Medulla oblongata (tissue), 1 donor: ENCODE results near the gene METTL1.

Experiments
- DNase-seq: peaks from one replicate; pipeline ENCODE4 v3.0.0-alpha.2; 2015; ENCODE audit errors: extremely low spot score

Gene METTL1

DNA sequence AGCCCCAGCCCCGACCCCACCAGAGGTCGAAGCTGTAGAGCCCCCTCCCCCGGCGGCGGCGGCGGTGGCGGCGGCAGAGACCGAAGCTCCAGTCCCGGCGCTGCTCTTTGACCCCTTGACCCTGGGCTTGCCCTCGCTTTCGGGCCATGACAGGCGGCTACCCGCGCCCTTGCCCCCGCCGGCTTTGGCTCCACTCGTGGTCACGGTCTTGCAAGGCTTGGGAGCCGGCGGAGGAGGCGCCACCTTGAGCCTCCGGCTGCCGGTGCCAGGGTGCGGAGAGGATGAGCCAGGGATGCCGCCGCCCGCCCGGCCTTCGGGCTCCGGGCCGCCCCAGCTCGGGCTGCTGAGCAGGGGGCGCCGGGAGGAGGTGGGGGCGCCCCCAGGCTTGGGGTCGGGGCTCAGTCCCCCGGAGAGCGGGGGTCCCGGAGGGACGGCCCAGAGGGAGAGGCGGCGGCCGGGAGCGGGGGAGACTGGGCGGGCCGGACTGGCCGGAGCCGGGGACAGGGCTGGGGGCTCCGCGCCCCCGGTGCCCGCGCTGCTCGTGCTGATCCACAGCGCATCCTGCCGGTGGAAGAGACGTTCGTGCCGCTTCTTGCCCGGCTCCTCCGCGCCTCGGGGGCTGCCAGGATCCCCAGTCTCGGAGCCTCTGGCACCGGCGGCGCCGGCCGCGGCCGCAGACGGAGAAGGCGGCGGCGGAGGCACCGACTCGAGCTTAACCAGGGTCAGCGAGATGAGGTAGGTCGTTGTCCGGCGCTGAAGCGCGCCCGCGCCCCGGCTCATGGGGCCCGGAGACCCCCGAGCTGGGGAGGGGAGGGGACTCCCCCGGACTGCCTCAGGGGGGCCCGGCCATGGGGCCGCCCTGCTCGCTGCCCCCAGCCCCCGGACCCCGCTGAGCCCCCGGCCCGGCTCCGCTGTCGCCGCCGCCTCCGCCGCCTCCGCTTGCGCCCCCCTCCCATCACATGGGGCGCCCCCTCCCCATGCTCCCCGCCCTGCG lies 34.1 kb downstream of the METTL1 start:
- no peak for DNase-seq

DNA sequence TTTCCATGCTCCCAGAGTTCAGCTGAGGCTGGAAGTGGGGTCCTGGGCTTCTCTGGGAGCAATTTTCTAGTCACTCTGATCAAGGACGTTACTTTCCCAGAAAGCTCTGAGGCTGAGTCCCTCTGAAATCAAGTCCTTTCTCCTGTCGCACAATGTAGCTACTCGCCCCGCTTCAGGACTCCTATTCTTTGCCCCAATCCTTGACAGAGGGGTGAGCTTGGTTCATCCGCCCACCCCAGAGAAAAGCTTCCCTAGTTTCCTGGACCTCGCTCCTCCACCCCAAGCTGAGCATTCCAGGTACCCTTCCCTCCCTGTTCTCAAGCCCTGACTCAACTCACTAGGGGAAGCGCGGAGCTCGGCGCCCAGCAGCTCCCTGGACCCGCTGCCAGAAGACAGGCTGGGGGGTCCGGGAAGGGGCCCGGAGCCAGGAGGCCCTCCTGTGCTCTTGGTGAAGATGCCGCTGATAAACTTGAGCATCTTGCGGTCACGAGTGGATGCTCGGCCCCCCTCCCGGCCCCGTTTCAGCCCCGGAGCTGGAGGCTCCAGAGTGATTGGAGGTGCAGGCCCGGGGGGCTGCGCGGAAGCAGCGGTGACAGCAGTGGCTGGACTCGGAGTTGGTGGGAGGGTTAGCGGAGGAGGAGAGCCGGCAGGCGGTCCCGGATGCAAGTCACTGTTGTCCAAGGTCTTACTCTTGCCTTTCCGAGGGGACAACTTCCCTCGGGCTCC lies 35.0 kb downstream of the METTL1 start:
- DNase-seq = no peak

DNA sequence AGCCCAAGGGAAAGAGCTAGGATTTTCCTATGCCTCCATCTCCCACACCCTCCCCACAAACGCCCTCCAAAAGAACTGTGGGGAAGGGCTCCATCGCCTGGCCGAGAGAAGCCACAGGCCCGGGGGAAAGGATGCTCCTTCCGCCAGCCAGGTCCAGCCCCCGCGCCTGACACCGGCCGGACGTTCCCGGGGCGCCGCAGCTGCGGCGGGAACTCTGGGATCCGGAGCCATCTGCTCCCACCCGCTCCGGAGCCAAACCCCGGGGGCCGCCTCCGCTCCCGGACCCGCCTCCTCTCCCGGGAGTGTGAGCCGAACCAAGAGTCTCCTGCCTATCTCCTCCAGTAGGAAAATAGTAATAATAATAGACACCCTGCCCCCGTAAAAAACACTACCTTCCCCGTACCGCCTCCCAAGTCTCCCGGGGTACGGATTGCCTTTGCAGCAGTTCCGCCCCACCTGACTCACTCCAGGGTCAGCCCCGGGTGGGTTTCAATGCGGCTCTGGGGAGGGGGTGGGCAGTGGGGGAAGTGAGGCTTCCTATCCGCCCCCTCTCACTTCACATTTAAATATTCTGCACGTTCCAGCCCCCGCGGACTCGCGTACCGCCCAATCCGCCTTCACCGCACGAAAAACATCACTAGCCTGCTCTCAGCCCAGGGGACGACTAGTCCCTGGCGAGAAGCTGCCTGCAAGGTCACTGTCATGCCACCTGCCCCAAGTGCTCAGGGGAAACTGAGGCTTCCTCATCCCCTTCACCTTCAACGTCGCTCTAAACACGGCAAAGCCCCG lies 35.8 kb downstream of the METTL1 start:
- DNase-seq = peak; percentile 42

DNA sequence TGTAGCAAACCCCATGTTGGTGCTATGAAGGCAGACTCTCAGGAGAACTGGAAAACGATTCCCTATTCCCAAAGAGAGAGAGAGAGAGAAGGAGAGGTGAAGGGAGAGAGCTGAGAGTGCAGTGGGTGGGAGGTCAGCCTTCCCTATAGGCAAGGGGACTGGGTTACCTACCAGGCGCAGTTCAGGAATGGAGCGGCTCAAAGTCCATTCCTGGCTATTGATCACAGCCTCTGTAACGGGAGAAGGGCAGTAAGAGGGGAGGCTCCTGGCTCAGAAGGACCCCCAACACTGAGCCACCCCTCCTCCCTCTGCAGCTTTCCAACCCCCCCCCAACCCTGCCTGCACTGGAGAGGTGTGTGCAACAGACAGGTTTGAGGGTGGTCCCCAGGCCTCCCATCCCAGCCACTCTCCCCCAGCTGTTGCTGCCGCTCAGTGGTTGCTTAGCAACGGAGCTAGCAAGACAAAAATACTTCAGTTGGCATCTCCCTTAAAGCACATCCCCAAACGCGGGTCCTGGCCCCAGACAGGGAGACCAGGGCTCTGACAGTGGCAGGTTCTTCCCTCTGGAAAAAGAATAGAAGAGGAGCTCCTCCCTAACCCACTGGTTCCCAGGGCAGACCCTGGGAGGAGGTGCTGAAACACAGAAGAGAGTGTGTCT lies 36.6 kb downstream of the METTL1 start:
- DNase-seq = no peak

DNA sequence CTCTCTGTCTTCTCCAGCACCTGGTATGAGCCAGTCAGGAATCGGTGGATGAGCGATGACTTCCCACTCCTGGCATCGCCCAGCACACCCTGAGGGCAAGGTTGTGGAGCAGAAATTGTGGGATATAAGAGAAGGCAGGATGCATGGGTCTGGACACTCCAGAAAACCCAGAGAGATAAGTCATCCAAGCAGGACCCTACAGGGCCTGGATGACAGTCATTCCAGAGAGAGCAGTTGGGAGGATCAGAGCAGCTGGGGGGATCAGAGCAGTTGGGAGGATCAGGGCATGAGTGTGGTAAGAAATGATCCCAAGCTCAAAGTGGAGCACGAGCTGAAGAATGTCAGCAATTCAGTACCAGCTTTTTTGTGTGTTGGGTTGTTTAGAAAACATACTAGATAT lies 37.3 kb downstream of the METTL1 start:
- no peak for DNase-seq

DNA sequence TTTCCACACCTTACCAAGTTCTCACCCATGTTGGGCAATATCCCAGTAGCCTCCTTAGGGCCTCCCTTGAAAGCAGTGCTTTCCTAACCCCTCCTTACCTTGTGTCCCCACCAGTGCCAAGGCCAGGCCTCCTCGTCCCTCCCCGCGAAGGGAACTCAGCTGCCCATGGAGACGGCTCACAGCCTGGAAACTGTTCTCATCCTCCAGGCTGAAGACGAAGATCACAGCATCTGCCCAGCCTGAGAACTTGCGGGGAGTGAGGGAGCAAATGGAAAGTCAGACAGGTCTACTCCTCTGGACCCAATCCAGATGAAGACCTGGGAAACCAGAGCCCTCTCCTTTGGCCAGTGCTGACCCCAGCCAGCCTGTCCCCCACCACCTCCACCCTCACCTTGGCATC lies 38.0 kb downstream of the METTL1 start:
- no peak for DNase-seq

DNA sequence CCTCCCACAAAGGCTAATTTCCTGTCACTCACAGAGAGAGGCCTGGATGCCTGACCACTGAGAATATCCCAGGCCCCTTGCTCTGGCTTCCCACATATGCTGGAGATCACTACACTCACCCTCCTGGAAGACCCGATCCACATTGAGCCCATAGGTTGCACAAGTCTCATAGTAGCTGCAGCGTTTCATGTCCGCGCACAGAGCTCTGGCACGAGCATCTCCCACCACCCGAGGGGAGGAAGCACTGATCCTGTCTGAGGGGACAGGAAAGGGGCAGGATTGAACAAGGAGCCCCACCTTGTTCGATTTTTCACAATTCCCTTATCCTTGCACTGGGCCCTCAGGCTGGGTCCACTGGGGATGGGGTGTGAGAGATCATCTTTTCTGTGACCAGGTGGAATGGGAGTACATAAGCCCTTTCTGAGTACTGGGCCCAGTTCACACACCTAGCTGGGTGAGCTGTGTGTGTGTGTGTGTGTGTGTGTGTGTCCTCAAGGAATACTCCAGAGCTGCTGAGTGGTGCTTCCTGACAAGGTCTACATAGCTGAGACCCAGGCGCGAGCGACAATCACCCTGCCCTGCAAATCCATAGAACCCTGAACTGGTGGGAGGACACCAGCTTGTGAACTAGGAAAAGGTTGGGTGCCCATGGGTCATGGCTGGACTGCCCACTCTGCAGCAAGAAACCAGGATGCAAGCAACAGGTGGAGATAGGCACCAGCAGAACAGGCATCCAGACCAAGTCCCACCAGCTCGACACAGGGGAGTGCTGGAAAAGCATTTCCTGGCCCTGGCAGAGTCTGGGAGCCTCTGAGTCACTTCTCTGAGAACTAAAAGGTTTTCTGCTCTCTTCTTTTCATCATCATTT lies 38.9 kb downstream of the METTL1 start:
- DNase-seq = no peak

DNA sequence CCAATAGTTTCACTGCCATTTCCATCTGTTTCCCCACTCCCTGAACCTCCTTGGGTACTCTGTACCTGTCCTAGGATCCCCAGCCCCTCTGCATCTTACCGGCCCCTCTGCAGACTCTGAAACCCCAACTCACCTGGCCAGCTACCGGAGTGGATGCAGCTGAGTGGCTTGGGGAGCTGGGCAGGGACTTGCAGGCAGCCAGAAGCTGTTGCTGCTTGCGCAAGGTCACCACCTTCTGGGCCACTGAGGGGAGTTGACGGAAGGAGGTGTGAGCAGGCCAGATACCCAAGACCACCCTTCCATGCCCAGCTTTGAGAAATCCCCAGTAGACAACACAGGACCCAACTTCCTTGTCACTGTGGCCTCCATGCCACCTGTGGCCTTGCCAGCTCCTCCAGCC lies 39.6 kb downstream of the METTL1 start:
- no peak for DNase-seq

DNA sequence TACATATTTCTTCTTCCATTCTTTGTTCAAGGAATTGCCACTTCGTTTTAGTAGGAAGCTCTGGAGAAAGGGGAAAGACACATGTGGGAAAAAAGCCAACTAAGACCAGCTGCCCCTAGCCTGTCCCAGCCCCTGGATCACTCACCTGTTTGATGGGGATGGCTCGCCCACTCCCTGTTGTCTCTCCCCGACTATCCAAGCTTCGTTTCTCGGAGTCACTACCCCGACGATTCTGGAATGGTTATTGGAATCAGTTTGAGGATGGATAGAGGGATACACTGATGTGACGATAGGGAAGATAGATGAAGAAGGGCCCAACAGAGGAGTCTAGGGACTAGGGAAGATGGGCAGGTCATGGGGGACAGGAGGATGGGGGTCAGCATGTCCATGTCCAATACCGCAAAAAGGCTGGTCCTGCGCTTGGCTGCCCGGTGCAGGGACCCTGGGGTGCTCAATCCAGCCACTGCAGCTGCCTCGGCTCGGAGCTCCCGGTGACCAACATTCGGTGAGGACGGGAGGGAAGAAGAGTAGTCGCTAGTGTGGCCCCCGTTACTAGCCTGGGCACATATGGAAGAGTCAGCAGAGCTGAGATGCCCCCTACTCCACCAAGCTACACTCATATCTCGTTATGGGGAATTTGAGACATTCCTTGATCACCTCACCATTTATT lies 40.4 kb downstream of the METTL1 start:
- no peak for DNase-seq

DNA sequence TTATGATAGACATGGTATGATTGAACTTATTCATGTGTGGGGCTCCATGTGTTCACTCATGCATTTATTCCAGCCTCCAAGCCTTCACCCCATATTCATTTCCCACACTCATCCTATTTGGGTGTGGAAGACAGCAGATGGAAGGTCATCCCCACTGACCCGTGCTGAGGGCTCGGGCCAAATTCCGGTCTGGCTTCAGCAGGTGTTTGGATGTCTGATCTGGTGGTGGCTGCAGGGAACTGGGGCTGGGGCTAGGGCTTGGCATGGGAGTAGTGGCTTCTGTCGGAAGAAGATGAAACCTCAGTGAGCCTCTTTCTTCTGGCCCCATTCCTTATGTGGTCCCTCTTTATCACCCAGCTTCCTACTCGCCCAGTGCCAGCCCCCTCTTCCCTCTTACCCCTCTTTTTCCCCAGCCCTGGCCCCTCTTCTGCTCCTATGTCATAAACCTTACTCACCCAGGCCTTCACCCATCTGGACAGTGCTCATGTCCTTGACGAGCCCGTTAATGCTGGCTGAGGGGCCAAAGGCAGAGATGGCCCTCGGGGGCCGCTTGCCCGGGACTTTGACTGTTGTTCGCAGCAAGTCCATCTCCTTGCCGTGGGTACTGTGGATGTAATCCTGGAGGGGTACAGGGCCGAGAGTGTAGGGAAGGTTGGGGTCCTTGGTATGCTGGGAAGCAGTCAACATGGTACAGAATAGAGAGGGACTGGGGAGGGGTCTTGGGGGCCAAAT lies 41.4 kb downstream of the METTL1 start:
- DNase-seq = no peak

DNA sequence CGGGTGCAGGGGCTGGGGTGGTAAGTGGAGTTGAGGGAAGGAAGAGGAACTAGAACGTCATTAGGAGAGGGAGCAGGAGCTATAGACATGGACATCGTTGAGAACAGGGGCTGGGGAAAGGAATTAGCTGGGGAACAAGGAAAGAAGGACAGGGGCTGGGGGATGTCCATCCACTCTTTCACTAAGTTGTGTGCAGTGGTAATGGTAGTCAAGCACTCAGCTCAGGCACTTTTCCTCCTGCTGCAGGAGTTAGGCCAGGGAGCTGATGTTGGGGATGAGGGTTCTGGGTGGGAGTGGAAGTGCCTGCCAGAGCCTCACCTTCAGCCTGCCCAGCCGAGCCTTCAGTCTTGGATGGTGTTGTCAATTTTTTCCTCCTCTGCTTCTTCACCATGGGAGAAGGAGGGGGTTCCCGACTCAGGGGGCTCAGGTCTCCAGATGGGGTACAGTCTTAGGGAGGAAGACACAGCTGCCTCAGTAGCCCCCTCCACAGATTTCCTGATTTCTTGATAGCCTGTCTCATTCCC lies 42.5 kb downstream of the METTL1 start:
- DNase-seq = no peak

DNA sequence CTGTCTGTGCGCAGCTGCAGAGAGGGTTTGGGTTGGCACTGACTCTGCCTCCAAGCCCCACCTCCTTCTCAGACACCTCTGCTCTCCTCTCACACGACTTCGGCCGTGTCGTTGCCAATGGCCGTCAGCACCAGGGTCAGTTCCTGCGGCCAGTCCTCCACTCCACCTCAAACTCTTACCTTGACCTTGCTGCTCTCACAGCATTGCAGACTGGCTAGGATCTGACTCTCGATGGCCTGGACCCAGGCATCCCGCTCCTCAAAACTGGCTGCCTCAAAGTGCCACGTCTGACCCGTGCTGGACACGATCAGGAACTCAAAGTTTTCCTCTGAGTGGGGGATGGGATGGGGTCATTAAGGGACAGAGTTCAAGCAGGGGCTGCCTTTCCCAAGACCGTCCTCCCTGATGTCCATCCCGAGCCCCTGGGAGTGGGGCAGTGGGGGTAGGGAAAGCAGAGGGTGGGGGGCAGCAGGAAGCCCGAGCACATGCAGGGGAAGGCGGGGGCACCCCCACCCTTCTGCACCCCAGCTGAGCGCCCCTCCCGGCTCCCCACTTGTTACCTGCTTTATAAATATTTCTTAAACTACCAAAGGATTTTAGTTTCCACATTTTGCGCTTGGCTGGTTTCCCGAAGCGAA lies 44.0 kb downstream of the METTL1 start:
- DNase-seq = no peak

DNA sequence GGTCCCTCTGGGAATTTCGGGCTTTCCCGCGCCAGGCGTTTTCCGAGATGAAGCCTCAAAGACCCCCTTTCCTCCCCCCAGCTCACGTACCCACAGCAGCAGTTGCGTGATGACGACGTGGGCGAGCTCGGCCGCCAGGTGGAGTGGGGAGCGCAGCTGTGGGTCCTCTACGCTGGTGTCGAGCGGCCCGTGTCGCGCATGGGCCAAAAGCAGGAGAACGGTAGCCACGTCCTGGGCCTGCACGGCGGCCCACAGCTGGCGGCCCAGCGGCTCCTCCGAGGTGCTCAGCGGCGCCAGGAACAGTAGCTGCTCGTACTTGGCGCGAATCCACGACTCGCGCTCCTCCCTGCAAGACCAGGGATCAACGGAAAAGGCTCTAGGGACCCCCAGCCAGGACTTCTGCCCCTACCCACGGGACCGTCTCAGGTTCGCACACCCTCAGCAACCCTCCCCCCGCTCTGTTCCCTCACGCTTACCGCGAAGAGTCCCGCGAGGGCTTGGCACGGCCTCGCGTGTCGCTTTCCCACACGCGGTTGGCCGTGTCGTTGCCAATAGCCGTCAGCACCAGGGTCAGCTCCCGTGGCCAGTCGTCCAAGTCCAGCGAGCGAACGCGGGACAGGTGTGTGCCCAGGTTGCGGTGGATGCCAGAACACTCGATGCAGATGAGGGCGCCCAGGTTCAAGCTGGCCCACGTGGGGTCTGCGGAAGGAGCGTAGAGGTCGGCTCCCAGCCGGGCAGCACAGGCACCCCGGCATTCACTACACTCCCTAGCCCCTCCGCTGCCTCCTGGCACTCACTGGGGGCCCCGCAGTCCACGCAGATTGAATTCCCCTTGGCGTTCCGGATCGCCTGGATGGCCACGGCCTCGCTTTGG lies 44.8 kb downstream of the METTL1 start:
- DNase-seq = no peak

DNA sequence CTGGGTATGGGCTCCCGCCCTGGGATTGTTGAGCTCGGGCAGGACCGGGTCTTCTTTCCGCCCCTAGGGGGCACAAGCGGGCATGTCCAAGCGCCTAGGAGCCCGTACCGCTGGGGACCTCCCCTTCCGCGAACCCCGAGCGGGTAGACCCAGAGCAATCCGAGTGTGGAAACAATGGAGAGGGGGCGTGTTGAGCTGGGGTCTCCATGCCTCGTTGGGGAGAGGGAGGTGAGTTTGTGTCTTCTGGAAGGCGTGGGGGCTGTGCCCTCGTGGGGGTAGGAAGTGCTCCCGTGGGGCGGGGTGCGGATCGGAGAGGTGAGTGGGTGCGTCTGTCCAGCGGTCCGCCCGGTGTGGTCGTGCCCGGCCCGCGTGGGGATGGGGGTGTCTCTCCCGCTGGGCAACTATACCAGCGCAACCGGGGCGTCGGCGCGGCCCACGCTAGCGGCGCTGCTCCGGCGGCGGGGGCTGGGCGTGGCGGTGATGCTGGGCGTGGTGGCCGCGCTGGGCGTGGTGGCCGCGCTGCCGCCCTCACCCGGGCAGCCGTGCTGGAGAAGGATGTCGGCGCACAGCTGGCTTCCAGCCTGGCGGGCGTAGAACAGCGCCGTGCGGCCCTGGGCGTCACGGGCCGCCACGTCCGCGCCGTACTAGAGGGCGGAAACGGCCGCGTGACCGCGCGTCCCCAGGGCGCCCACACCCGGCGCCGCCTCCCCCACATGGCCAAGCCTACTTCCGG lies 45.6 kb downstream of the METTL1 start:
- peak; percentile 58 for DNase-seq

DNA sequence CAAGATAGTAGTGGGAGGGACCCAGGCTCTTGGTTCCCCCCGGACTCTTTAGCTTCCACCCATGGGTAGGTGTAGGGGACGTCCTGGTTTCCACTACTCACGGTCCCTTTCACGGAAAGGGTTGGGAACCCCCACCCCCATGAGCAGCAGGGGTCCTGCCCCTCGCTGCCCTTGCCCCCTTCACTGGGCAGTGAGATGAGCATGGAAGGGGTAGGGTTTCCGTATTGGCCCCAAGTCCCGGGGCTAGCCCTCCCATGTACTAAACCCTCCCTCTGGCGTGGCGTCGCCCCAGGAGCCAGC lies 46.1 kb downstream of the METTL1 start:
- DNase-seq = no peak

DNA sequence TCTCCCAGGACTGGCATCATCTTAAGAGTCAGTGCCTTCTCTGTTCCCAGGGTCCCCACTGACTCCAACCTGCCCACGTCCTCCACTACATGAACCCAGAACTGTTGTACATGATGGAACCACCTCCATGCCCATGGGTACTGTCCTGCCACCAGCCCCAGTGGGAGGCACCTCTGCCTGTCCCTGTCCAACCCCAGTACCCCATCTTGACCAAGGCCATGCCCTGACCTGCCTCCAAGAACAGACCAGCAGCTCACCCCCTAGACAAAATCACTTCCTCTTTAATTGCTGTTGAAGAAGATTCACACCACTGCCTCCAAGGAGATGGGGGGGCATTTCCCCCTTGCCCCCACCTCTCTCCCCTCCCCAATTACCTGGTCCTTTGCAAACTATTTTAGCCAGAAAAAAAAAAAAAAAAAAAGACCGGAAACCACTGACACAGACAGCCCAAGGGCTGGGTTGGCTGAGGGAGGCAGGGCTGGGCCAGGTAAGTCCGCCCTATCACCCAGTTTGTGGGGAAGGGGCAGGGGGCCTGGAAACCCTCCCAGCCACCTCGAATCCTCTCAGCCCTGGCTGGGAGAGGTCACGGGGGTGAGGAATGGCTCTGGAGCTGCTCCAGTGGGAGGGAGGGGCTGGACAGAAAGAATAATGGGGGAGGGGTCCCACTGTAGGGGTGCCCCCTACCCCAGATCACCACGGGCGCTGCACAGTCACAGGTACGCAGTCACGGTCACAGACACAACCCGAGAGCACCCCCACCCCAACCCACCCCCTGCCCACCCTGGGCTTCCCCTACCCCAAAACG lies 46.8 kb downstream of the METTL1 start:
- no peak for DNase-seq
